ENCODE data around the gene USP15.

DNA sequence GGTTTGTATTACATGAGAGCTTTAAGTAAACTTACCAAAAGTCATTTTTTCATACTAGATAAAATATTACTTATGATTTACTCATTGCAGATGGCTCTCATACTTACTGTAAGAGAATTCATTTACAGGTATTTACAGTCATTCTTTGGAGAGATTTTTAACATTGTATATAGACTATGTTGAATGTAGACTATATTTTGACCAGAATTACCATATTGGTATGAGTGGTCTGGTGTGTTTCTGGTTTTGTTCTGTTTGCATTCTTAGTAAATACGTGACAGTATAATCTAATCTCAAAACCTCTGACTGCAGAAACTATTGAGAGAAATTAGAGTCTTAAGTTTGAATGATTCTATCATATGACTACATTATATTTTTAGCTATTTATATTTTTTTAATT is 91.1 kb downstream of the USP15 start:
- TF ChIP-seq, protein P1, sequence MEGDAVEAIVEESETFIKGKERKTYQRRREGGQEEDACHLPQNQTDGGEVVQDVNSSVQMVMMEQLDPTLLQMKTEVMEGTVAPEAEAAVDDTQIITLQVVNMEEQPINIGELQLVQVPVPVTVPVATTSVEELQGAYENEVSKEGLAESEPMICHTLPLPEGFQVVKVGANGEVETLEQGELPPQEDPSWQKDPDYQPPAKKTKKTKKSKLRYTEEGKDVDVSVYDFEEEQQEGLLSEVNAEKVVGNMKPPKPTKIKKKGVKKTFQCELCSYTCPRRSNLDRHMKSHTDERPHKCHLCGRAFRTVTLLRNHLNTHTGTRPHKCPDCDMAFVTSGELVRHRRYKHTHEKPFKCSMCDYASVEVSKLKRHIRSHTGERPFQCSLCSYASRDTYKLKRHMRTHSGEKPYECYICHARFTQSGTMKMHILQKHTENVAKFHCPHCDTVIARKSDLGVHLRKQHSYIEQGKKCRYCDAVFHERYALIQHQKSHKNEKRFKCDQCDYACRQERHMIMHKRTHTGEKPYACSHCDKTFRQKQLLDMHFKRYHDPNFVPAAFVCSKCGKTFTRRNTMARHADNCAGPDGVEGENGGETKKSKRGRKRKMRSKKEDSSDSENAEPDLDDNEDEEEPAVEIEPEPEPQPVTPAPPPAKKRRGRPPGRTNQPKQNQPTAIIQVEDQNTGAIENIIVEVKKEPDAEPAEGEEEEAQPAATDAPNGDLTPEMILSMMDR (IDR thresholded peaks at IDR 0.05) = no peak
- no peak for TF ChIP-seq EZH2 (IDR thresholded peaks at IDR 0.05; ENCODE audit: borderline replicate concordance, insufficient read depth, low read depth, low read length, poor library complexity, severe bottlenecking)
